HepG2 (cell line): ENCODE data around the gene SLC22A9. TPM values are rescaled to one million over a fixed set of nuclear protein-coding genes. Genes with fewer than 3 reads are reported as not detected.

Source experiments
- ATAC-seq: fragments of 200-7000 bp; cut with Tn5 transposase; 3 replicates; pipeline ENCODE4 v1.9.1; 2020; ENCODE audit warnings: mild to moderate bottlenecking, moderate library complexity
- BruUV-seq: library from RNA; stranded (reverse); fragments of 400-500 nt; replicated peaks from 2 replicates; lab custom pipeline; 2021; lab: Mats Ljungman, UMichigan
- CTCF ChIA-PET: fragments of 300-600 bp; formaldehyde crosslinking; extraction: SDS; loops from one replicate; lab custom pipeline; 2021; ENCODE audit warnings: low total read pairs, inconsistent platforms, low intra/inter-chr PET ratio; lab: Yijun Ruan, JAX
- POLR2A ChIA-PET: fragments of 350-600 bp; sonication (Branson Sonifier 250); formaldehyde crosslinking; loops from one replicate; lab custom pipeline; 2020; ENCODE audit warnings: antibody characterized with exemption, inconsistent platforms; lab: Yijun Ruan, JAX
- DNase-seq: peaks from one replicate; pipeline ENCODE4 v3.0.0-alpha.2; 2015; ENCODE audit warnings: low spot score
- FAIRE-seq: peaks from 3 replicates; lab custom pipeline; 2011; peaks lifted over from hg19 to GRCh38; lab: Jason Lieb, UNC
- H2AFZ ChIP-seq: one replicate; pipeline ENCODE4 v1.6.1; 2011; ENCODE audit warnings: low read length, inconsistent platforms
- H3K27ac ChIP-seq: fragments of 300-600 bp; 3 replicates; pipeline ENCODE4 v1.8.0; 2011; ENCODE audit warnings: mixed run types, mild to moderate bottlenecking, mixed read lengths, low read length, inconsistent platforms; ENCODE audit not compliant: insufficient read depth; ENCODE audit errors: extremely low read length
- H3K27me3 ChIP-seq, 2 experiments: fragments of 200-600 bp in 1 of 2; 2 replicates in 1 of 2; 3 replicates in 1 of 2; pipeline versions ENCODE4 v1.6.0 to v1.8.0; 2011; ENCODE audit warnings: low read length in 2 of 2, mild to moderate bottlenecking in 2 of 2, moderate library complexity in 2 of 2, inconsistent platforms in 1 of 2; ENCODE audit not compliant: insufficient read depth in 2 of 2, control insufficient read depth in 1 of 2
- H3K36me3 ChIP-seq, 2 experiments: fragments of 200-600 bp in 1 of 2; replicated peaks in 1 of 2; 2 replicates in 1 of 2; 3 replicates in 1 of 2; pipeline versions ENCODE4 v1.5.1 to v1.8.0; 2011; ENCODE audit warnings: low read length in 2 of 2, inconsistent platforms in 1 of 2; ENCODE audit not compliant: insufficient read depth in 2 of 2, control insufficient read depth in 1 of 2
- H3K4me1 ChIP-seq: 2 replicates; pipeline ENCODE4 v1.5.1; 2012; ENCODE audit warnings: low read length, inconsistent platforms; ENCODE audit not compliant: insufficient read depth
- H3K4me2 ChIP-seq: 2 replicates; pipeline ENCODE4 v1.6.0; 2011; ENCODE audit warnings: low read depth, low read length, inconsistent platforms
- H3K4me3 ChIP-seq, 3 experiments: fragments of 200-600 bp in 1 of 3; sonication (generic), shearing (Covaris generic) in 1 of 3; replicated peaks in 1 of 3; 2 replicates each; pipeline ENCODE4 v1.5.1; 2011 to 2016; ENCODE audit warnings: low read length in 3 of 3, inconsistent platforms in 2 of 3, low read depth in 2 of 3, mild to moderate bottlenecking in 2 of 3, control low read depth in 1 of 3, mixed read lengths in 1 of 3; ENCODE audit not compliant: insufficient read depth in 1 of 3
- H3K79me2 ChIP-seq: one replicate; pipeline ENCODE4 v1.6.1; 2011; ENCODE audit warnings: low read length, inconsistent platforms; ENCODE audit not compliant: insufficient read depth
- H3K9ac ChIP-seq: 2 replicates; pipeline ENCODE4 v1.6.0; 2011; ENCODE audit warnings: mild to moderate bottlenecking, low read depth, low read length, inconsistent platforms; ENCODE audit not compliant: insufficient read depth
- H3K9me3 ChIP-seq: 2 replicates; pipeline ENCODE4 v1.5.1; 2012; ENCODE audit warnings: mild to moderate bottlenecking, low read length
- H4K20me1 ChIP-seq: 2 replicates; pipeline ENCODE4 v1.6.0; 2011; ENCODE audit warnings: inconsistent platforms, mild to moderate bottlenecking, low read length, moderate library complexity; ENCODE audit not compliant: insufficient read depth
- PAX8 ChIP-seq: sonication (generic); formaldehyde crosslinking; IDR thresholded peaks from 2 replicates; pipeline ENCODE4 v1.8.0; 2022; ENCODE audit warnings: mild to moderate bottlenecking, missing genetic modification reagents, borderline replicate concordance
- TAF15 ChIP-seq: fragments of 200-400 bp; formaldehyde crosslinking; IDR thresholded peaks from one replicate; pipeline ENCODE4 v1.6.1; 2018; ENCODE audit warnings: mild to moderate bottlenecking, low read depth, low read length; ENCODE audit not compliant: poor library complexity, severe bottlenecking
- WIZ ChIP-seq: sonication (generic); formaldehyde crosslinking; IDR thresholded peaks from 2 replicates; pipeline ENCODE4 v1.5.1; 2020; ENCODE audit warnings: mild to moderate bottlenecking, missing genetic modification reagents
- ZBTB7B ChIP-seq: sonication (generic); formaldehyde crosslinking; IDR thresholded peaks from 2 replicates; pipeline ENCODE4 v1.4.0; 2020; ENCODE audit warnings: missing genetic modification reagents
- ZFY ChIP-seq: sonication (generic); formaldehyde crosslinking; IDR thresholded peaks from 2 replicates; pipeline ENCODE4 v1.4.0; 2020; ENCODE audit warnings: missing genetic modification reagents
- ZNF431 ChIP-seq: sonication (generic); formaldehyde crosslinking; IDR thresholded peaks from 2 replicates; pipeline ENCODE4 v1.9.0; 2022; ENCODE audit warnings: missing genetic modification reagents, low read depth, mild to moderate bottlenecking, borderline replicate concordance
- ZNF552 ChIP-seq: sonication (generic); formaldehyde crosslinking; IDR thresholded peaks from 2 replicates; pipeline ENCODE4 v1.9.0; 2022; ENCODE audit warnings: missing genetic modification reagents, mild to moderate bottlenecking, borderline replicate concordance
- ZNF724P ChIP-seq: sonication (generic); formaldehyde crosslinking; IDR thresholded peaks from 2 replicates; pipeline ENCODE4 v1.8.0; 2022; ENCODE audit warnings: missing genetic modification reagents, borderline replicate concordance
- ZNF792 ChIP-seq: IDR thresholded peaks from 2 replicates; pipeline ENCODE4 v1.6.1; 2016
- WGBS: methylation state at CpG from one replicate; pipeline ENCODE4 v1.1.6; 2017; ENCODE audit warnings: low lambda C conversion rate; 5-methylcytosine and 5-hydroxymethylcytosine counted together
- in situ Hi-C: cut with HindIII; loops from 2 replicates; pipeline ENCODE4 v1.10.0; 2017; ENCODE audit warnings: low pct_unique_long_range_greater_than_20kb; ENCODE audit not compliant: extremely low pct_ligation_motif_present
- intact Hi-C: fragments of 100-400 bp; cut with micrococcal nuclease; formaldehyde crosslinking; loops from one replicate; pipeline ENCODE4 v1.10.0; 2022; ENCODE audit not compliant: unreplicated experiment
- polyA plus RNA-seq, 8 experiments: library from polyadenylated mRNA; depleted of rRNA in 3 of 8; stranded (reverse) in 7 of 8; unstranded in 1 of 8; fragments of >200 nt; fragmentation: Illumina TruSeq in 4 of 8; extraction: Trizol in 4 of 8; gene quantifications; 2 replicates each; pipeline versions ENCODE4 v1.2.1 to v1.2.3, GENCODE V29; 2011 to 2016; ENCODE audit warnings: low read depth in 4 of 8, missing spikeins in 1 of 8, mixed read lengths in 1 of 8; ENCODE audit not compliant: insufficient read depth in 1 of 8
- total RNA-seq, 5 experiments: library from RNA; depleted of rRNA; stranded (reverse); fragments of >200 nt; fragmentation: Illumina TruSeq; extraction: Trizol; gene quantifications; 2 replicates each; pipeline ENCODE4 v1.2.3, GENCODE V29; 2016; ENCODE audit warnings: low read depth in 1 of 5
- TF ChIP-seq, protein P1 (sequence below): sonication (generic); formaldehyde crosslinking; conservative IDR thresholded peaks from 2 replicates; pipeline ENCODE4 v1.8.0; 2022; ENCODE audit warnings: missing genetic modification reagents
- TF ChIP-seq, protein P2 (sequence below): sonication (generic); formaldehyde crosslinking; IDR thresholded peaks from one replicate; pipeline ENCODE4 v1.5.1; 2020; ENCODE audit warnings: mild to moderate bottlenecking, missing genetic modification reagents; ENCODE audit errors: not compliant biosample characterization

SLC22A9 gene
- total and polyA plus RNA-seq, 2 of the 13 experiments (the other 11 are each of a cell fraction or from before 2014, with no cell fraction given) = 4.0 to 11.7 TPM

- BruUV-seq = no TSS peak
- Histone ChIP-seq H3K27me3 (no peaks in the 10 kb centered on the region), H3K27ac (no peak overlapping the region), H3K4me3 (no peak overlapping the region), H3K4me1 (no peaks in the 10 kb centered on the region), H3K36me3 (no peaks in the 10 kb centered on the region), H3K9me3 (no peaks in the 10 kb centered on the region), H3K9ac (no peak overlapping the region), H4K20me1 (no peaks in the 10 kb centered on the region), H3K79me2 (no peaks in the 10 kb centered on the region), H2AFZ (no peak overlapping the region), H3K4me2 (no peak overlapping the region)
- ChIA-PET POLR2A (no interaction called here), CTCF (no interaction called here)
- no peak for FAIRE-seq
- in situ Hi-C loops = no loop called here
- 38% methylated on average over 1 of the region's 1 CpG for WGBS
- ATAC-seq = no peak
- no peak for DNase-seq
- intact Hi-C loops = no loop called here
- TF ChIP-seq ZNF431 (CRISPR knock-in tag) = no peak
- TF ChIP-seq, protein P1, sequence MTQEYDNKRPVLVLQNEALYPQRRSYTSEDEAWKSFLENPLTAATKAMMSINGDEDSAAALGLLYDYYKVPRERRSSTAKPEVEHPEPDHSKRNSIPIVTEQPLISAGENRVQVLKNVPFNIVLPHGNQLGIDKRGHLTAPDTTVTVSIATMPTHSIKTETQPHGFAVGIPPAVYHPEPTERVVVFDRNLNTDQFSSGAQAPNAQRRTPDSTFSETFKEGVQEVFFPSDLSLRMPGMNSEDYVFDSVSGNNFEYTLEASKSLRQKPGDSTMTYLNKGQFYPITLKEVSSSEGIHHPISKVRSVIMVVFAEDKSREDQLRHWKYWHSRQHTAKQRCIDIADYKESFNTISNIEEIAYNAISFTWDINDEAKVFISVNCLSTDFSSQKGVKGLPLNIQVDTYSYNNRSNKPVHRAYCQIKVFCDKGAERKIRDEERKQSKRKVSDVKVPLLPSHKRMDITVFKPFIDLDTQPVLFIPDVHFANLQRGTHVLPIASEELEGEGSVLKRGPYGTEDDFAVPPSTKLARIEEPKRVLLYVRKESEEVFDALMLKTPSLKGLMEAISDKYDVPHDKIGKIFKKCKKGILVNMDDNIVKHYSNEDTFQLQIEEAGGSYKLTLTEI (CRISPR knock-in tag) = no peak
- TF ChIP-seq, protein P2, sequence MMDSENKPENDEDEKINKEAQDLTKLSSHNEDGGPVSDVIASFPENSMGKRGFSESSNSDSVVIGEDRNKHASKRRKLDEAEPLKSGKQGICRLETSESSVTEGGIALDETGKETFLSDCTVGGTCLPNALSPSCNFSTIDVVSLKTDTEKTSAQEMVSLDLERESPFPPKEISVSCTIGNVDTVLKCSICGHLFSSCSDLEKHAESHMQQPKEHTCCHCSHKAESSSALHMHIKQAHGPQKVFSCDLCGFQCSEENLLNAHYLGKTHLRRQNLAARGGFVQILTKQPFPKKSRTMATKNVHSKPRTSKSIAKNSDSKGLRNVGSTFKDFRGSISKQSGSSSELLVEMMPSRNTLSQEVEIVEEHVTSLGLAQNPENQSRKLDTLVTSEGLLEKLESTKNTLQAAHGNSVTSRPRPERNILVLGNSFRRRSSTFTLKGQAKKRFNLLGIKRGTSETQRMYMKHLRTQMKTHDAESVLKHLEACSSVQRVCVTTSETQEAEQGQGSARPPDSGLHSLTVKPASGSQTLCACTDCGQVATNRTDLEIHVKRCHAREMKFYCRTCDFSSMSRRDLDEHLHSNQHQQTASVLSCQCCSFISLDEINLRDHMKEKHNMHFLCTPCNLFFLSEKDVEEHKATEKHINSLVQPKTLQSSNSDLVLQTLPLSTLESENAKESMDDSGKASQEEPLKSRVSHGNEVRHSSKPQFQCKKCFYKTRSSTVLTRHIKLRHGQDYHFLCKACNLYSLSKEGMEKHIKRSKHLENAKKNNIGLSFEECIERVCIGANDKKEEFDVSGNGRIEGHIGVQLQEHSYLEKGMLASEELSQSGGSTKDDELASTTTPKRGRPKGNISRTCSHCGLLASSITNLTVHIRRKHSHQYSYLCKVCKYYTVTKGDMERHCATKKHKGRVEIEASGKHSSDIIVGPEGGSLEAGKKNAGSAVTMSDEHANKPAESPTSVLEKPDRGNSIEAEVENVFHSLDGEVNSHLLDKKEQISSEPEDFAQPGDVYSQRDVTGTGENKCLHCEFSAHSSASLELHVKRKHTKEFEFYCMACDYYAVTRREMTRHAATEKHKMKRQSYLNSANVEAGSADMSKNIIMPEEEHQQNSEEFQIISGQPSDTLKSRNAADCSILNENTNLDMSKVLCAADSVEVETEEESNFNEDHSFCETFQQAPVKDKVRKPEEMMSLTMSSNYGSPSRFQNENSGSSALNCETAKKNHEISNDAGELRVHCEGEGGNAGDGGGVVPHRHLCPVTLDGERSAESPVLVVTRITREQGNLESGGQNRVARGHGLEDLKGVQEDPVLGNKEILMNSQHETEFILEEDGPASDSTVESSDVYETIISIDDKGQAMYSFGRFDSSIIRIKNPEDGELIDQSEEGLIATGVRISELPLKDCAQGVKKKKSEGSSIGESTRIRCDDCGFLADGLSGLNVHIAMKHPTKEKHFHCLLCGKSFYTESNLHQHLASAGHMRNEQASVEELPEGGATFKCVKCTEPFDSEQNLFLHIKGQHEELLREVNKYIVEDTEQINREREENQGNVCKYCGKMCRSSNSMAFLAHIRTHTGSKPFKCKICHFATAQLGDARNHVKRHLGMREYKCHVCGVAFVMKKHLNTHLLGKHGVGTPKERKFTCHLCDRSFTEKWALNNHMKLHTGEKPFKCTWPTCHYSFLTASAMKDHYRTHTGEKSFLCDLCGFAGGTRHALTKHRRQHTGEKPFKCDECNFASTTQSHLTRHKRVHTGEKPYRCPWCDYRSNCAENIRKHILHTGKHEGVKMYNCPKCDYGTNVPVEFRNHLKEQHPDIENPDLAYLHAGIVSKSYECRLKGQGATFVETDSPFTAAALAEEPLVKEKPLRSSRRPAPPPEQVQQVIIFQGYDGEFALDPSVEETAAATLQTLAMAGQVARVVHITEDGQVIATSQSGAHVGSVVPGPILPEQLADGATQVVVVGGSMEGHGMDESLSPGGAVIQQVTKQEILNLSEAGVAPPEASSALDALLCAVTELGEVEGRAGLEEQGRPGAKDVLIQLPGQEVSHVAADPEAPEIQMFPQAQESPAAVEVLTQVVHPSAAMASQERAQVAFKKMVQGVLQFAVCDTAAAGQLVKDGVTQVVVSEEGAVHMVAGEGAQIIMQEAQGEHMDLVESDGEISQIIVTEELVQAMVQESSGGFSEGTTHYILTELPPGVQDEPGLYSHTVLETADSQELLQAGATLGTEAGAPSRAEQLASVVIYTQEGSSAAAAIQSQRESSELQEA (CRISPR knock-in tag) = no peak
- TF ChIP-seq ZNF792 (CRISPR knock-in tag) = no peak
- TF ChIP-seq ZFY (CRISPR knock-in tag) = no peak
- TF ChIP-seq ZNF552 (CRISPR knock-in tag) = no peak
- TF ChIP-seq ZNF724P = no peak
- no peak for TF ChIP-seq ZBTB7B
- no peak for TF ChIP-seq TAF15
- TF ChIP-seq WIZ (CRISPR knock-in tag) = no peak
- TF ChIP-seq PAX8 (CRISPR knock-in tag) = no peak
These were observed 74.1 kb downstream of the SLC22A9 start for GRCh38 chr11:63443714-63444113.
